ENCODE measurements around the gene TUBA4A. TPM values are rescaled to one million over a fixed set of nuclear protein-coding genes. Genes with fewer than 3 reads are reported as not detected.
A peak's percentile ranks its signal among the peaks of the same experiment; 100 is the strongest.

TUBA4A gene
- total and polyA plus RNA-seq, 2 of the 4 experiments (the other 2 are of a cell fraction), result 21.9 to 35.6 TPM

DNA sequence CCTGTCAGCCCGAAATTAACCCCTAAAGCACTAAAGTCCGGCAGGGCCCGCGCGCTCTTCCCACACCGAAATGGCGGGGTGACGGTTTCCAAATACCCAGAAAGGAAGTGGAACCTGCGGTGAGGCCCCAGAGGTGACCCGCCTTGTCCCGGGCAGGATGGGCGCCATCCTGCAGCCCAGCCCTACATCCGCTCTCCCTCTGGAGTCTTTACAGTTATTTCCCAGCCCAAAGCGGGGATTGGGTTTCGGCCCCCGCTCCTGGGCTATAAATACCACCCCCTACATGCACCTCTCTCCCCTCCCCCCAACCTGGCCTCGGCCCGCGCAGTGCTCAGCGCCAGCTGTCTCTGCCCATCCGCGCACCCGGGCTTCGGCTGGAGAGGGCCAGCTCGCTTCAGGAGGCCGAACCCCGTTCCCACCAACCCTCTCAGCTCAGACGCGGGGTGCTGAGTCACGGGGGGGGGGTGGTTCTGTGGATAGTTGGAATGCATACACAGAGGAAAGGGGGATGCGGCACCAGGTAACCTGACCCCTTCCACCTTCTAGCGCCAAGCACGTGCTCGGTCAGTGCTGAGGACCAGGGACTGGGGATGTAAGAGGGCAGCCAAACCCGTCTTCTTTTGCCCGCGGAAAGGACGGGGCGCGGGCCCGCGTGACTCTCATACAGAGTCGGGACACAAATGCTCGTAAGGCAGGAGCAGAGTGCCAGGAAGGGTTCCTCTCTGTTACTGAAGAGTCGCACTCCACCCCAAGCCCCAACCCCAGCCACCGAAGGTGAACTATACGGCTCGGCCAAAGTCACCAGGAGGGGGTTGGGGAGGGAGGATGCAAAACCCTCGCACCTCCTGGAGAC, 592 bp downstream of the TUBA4A start, which contains the start of gene TUBA4B:
TUBA4B (plus strand) TSS at position 344 of the 853 bp plus-strand sequence; CDS start at position 509, 165 bp downstream.
- Histone ChIP-seq H3K9me3 (ENCODE audit: control insufficient read depth, insufficient read depth, low read length) (no peaks in the 10 kb centered on the region), H3K27ac (ENCODE audit: insufficient read depth, low read length) (no peak within 1 kb of the TSS; the same call in 1 of the 2 replicates), H3K56ac (ENCODE audit: extremely low read depth, insufficient read depth, low read length) (no peak within 1 kb of the TSS), H2AK9ac (replicated peaks; ENCODE audit: low read depth, low read length, poor library complexity) (peak within 1 kb of the TSS; percentile 81), H3K23ac (ENCODE audit: low read depth, low read length) (peak within 1 kb of the TSS; percentile 76; the same call in 1 of the 2 replicates), H2AK5ac (ENCODE audit: low read depth, low read length) (peak within 1 kb of the TSS; percentile 74; the same call in 1 of the 2 replicates), H3K4me3 (ENCODE audit: insufficient read depth, low read depth, low read length) (peak within 1 kb of the TSS; percentile 57), H4K91ac (ENCODE audit: insufficient read depth, low read depth, low read length) (no peak within 1 kb of the TSS; the same call in 1 of the 2 replicates), H3K4me1 (ENCODE audit: control insufficient read depth, insufficient read depth, low read length) (peaks cover 40% of the 10 kb centered on the region), H2BK5ac (ENCODE audit: low read depth, low read length, poor library complexity, severe bottlenecking) (no peak within 1 kb of the TSS), H2BK15ac (ENCODE audit: low read depth, low read length) (no peak within 1 kb of the TSS), H2BK20ac (ENCODE audit: low read depth, low read length) (no peak within 1 kb of the TSS), H3K14ac (replicated peaks; ENCODE audit: low read depth, low read length) (no peak within 1 kb of the TSS), H3K4me2 (ENCODE audit: low read depth, low read length) (peak within 1 kb of the TSS; percentile 96), H4K5ac (ENCODE audit: low read depth, low read length) (no peak within 1 kb of the TSS; the same call in none of the 2 replicates), H3K27me3 (ENCODE audit: control insufficient read depth, insufficient read depth, low read length) (peaks cover 13% of the 10 kb centered on the region), H3K9me1 (ENCODE audit: insufficient read depth, low read length) (peaks cover 25% of the 10 kb centered on the region), H3K36me3 (ENCODE audit: control insufficient read depth, insufficient read depth, low read length) (peaks cover 8% of the 10 kb centered on the region; the same call in 1 of the 2 replicates), H3K18ac (ENCODE audit: low read depth, low read length) (no peak within 1 kb of the TSS), H3K4ac (ENCODE audit: low read depth, low read length) (peak within 1 kb of the TSS; percentile 35), H3K9ac (ENCODE audit: low read depth, low read length) (peak within 1 kb of the TSS; percentile 3; the same call in 1 of the 2 replicates), H4K8ac (ENCODE audit: low read depth in 2 of 2, low read length in 2 of 2) (peak within 1 kb of the TSS in 1 of 2 experiments; percentile 40; a peak in 1 of 4 replicates), H4K20me1 (ENCODE audit: insufficient read depth, low read length) (0 out of 2 replicates have a peak, but pooled peaks cover 8% of the 10 kb centered on the region), H2AFZ (replicated peaks; ENCODE audit: low read length, poor library complexity) (peak within 1 kb of the TSS; percentile 93), H3K79me1 (ENCODE audit: low read depth in 1 of 2, low read length in 2 of 2) (peaks cover under 1 to 9% of the 10 kb centered on the region in 2 experiments; a peak in 2 of 4 replicates), H2BK120ac (ENCODE audit: low read depth, low read length) (peak within 1 kb of the TSS; percentile 19; the same call in 1 of the 2 replicates)
- CTCF ChIA-PET, result interaction anchor here (0.6 kb wide), 2 partner anchors 10 to 37 kb away, joined by 3 read pairs; no protein-coding TSS in a partner anchor
- in situ Hi-C loops (cut with MboI; ENCODE audit: low sequenced_read_pairs) (no loop called here), intact Hi-C loops (cut with micrococcal nuclease) (no loop called here), dilution Hi-C loops (cut with HindIII; ENCODE audit: low sequenced_read_pairs, unreplicated experiment) (no loop called here)
- ATAC-seq (ENCODE audit: low read depth) (peak; percentile 4), DNase-seq (peak; percentile 50)
- POLR2A ChIA-PET (ENCODE audit: unreplicated experiment), result no interaction called here
- no TSS peak for BruUV-seq (replicated peaks)
- WGBS, 2 experiments (ENCODE audit: extremely low coverage in 2 of 2, insufficient read length in 1 of 2), result 13% methylated on average over 9 of the region's 49 CpGs; no CpG with 5 or more reads in 1 of the 2 experiments
- TF ChIP-seq RCOR1 (IDR thresholded peaks at IDR 0.05; ENCODE audit: insufficient replicate concordance, low read length) (peak; percentile 16), CTCF (conservative IDR thresholded peaks at IDR 0.05; ENCODE audit: low read depth, low read length) (no peak), NFE2L2 (IDR thresholded peaks at IDR 0.05; ENCODE audit: low read depth, low read length) (peak; percentile 68), CEBPB (IDR thresholded peaks at IDR 0.05; ENCODE audit: low read depth, low read length) (no peak), RAD21 (IDR thresholded peaks at IDR 0.05; ENCODE audit: low read length) (no peak), MXI1 (IDR thresholded peaks at IDR 0.05; ENCODE audit: borderline replicate concordance, low read depth, low read length) (0 out of 2 replicates have a peak, but pooled peaks have one; percentile 65), MAFK (IDR thresholded peaks at IDR 0.05; ENCODE audit: low read depth, low read length) (no peak), BHLHE40 (IDR thresholded peaks at IDR 0.05; ENCODE audit: low read depth, low read length) (peak; percentile 80), RFX5 (IDR thresholded peaks at IDR 0.05; ENCODE audit: low read depth, low read length) (no peak), CHD1 (IDR thresholded peaks at IDR 0.05; ENCODE audit: low read depth, low read length) (no peak), SMC3 (IDR thresholded peaks at IDR 0.05; ENCODE audit: low read depth, low read length) (no peak)
- TF ChIP-seq, protein P1, sequence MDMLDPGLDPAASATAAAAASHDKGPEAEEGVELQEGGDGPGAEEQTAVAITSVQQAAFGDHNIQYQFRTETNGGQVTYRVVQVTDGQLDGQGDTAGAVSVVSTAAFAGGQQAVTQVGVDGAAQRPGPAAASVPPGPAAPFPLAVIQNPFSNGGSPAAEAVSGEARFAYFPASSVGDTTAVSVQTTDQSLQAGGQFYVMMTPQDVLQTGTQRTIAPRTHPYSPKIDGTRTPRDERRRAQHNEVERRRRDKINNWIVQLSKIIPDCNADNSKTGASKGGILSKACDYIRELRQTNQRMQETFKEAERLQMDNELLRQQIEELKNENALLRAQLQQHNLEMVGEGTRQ (IDR thresholded peaks at IDR 0.05; ENCODE audit: low read depth, low read length), result peak; percentile 15
- TF ChIP-seq, protein P2, sequence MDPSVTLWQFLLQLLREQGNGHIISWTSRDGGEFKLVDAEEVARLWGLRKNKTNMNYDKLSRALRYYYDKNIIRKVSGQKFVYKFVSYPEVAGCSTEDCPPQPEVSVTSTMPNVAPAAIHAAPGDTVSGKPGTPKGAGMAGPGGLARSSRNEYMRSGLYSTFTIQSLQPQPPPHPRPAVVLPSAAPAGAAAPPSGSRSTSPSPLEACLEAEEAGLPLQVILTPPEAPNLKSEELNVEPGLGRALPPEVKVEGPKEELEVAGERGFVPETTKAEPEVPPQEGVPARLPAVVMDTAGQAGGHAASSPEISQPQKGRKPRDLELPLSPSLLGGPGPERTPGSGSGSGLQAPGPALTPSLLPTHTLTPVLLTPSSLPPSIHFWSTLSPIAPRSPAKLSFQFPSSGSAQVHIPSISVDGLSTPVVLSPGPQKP (IDR thresholded peaks at IDR 0.05; ENCODE audit: borderline replicate concordance, low read depth, low read length), result no peak

Data from IMR-90 (cell line).